Activated naive CD4-positive, alpha-beta T cell treated with anti-CD3 and anti-CD28 coated beads, Interleukin-2, amount 50 U/mL, for 16 hours (primary cell): ENCODE results near the gene SRSF7.
"Not testable (repeated sequence)": the region's sequence is repeated elsewhere in the genome, so short reads cannot be mapped to it uniquely, and the experiment has no call there.

Experiments used
- DNase-seq: peaks from one replicate; pipeline ENCODE4 v3.0.0-alpha.2; 2020

The SRSF7 gene

GRCh38 chr2:38751596-38752410 lies 642 bp upstream of the SRSF7 start:
- no peak for DNase-seq

DNA sequence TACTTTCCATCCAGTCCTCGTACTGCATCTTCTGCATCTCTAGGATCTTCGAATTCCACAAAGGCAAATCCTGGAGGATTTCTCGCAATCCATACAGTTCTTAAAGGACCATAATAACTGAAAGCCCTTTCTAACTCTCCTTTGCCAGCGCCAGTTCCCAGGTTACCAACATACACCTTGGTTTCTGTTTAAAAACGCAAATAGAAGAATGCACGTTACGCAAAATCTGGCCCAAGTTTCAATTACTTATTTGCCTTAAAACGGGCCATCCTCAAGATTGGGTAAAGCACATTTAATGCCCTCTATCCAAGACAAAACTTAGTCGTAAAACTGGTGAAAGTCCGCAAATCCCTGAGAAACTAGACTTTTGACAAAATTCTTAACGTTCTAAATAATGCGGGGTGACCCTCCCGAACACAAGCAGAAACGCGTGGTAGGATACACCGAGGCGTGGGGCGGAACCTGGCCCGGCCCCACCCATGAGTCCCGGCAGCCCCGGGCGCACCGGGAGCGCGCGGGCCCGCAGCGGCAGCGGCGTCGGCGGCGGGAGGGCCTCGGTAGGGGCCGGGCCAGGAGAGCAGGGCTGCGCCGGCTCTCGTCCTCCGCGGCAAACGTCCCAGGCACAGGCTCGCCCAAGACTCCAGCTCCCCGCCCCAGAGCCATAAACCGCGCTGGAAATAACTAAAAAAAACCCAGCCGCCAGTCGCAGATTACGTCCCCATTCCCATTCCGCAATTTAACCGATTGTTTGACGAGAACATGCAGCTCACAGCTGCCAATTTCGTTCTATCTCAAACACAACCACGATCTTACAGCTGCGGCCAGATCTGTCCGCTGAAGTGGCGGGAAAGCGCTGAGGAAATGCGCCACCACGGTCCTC lies 910 bp downstream of the SRSF7 start:
- peak; percentile 56 for DNase-seq

DNA sequence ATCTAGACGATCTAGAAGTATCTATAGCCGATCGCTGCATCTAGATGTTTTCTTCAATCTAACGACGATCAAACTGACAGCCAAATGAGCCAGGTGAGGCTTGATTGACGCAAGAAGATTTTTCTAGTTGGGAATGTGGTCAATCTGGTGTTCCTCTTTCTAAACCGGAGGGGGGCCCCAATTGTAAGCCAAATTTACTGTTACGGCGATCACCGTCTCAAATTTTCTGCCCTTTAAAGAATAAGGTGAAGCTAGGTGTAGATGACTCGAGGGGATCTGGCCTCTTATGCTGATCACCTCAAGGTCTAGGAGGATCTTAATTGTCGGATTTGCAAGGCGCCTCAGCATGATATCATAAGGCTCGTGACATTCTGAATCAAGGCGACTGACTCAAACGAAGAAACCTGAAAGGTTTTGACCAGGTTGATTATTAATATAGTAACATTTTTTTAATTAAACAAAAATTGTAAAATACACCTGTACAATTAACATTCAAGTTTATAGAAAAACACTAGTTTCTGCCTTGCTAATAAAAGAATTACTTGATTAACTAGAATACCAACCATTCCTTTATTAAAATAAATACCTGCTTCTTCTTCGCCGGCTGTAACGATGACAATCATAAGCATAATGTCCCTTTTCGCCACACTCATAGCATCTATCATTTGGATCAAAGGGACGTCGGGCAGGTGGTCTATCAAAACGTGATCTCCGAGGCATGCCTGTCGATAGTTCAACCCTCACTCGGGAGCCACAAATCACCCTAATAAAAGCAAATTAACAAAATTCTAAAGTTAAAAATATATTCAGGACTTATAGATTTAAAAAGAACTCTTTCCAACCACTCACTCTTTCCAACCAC lies 2.0 kb downstream of the SRSF7 start:
- no peak for DNase-seq

- DNase-seq, result no peak
Observed at GRCh38 chr2:38748391-38748790, 2.8 kb downstream of the SRSF7 start.

DNA sequence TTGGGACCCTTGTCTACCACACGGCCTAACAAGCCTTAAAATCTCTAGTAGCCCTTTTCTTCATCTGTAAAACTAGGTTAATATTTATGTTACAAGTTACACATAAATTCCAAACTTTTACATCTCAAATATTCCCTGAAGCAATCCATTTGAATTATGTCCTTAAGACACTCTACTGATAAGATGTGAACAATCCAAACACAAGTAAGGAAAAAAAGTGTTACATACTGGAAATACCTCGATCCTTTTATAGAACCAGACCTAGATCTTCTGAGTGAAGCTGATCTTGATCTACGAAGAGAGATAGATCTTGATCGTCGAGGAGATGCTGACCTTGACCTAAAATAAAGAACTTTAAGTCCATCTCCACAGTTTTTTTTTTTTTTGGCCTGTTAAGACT lies 3.3 kb downstream of the SRSF7 start:
- no peak for DNase-seq

DNA sequence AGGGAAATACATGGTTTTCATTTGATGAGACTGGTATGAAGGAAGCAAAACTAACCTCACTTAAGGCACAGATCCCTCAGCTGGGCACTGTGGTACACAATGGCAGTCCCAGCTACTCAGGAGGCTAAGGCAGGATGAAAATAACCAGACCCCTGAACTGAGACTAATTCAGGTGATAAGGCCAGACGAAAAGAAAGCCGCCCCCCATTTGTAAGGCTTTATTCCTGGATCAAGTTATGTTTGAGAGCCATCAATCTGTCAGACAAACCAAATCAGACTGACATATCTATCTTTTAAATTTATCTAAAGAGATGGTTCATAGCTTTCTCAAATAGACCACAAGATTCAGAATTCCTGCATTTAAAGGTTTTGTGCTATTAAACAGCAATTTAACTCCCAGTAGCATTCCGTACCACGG lies 4.1 kb downstream of the SRSF7 start:
- no peak for DNase-seq

GRCh38 chr2:38745267-38745666 lies 5.9 kb downstream of the SRSF7 start:
- DNase-seq, result no peak

DNA sequence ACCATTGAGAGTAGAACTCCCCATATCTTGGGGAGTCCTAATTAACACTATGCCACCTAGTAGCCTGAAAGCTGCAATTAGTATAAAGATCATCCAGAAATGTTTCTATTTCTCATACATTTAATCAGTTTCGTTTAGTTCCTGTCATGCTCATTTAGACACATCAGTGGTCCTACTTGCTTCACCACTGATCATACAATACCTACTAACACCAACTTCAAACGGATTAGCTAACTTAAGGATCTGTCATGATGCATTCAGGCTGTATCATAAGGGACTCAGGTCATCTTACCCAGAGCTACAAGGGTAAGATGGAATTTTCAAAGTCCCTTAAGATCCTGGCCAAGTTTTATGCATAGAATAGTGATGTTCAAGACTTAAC lies 6.8 kb downstream of the SRSF7 start:
- DNase-seq, result no peak

DNA sequence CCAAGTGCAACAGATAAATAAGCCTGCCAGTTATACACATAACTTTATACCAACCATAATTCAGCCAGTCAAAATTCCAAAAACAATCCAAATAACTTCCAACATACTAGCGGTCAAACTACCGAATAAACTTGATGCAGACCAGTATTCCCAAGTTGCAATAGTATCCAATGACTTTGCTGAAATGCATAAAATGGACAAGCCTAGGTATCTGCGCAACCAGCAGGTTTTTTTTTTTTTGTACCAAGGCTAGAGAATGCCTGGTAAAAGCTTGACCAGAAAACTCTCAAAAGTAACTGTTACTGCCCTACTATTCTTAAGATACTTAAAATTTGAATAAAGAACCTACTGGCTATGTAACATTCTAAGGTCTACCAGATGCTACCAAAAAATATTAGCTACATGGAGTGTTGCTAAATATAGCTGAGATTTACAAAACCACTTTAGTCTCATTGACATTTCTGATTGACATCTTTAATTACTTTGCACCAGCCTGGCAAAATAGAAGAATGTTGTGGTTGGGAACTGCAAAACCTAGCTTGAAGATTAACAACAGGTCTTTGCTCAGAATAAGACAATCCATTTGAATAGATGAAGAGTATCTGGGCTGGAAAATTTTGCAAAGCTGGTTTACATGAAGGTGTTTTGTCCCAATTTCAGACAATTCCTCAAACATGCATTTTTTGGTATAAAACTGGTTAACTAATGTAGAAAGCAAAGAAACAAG lies 7.3 kb downstream of the SRSF7 start:
- no peak for DNase-seq

DNA sequence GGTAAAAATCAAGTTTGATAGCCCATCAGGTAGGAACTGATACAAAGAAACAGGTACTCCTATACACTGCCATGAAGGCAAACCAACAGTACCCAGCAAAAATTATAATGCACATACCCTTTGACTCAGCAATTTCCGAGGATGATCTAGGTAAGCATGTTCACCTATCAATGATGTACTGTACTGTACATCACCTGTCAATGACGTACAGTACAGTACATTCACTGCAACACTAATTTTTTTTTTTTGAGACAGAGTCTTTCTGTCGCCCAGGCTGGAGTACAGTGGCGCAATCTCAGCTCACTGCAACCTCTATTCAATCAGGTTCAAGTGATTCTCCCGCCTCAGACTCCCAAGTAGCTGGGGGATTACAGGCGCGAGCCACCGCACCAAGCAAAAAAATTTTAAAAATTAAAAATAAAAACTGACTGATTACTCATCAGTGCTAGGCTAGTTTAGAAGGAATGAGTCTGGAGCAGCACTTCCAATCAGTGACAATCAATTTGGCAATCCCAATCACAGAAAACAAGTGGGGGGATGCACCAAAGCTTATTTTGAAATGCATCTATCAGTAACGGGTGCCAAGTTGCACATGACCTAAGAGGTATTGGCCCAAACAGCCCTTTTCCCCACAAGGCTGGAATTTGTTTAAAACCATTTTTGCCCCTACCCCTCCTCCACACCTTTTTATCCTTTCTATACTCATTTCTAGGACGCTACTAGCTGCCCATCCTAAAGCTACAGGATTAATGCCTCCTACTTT lies 8.2 kb downstream of the SRSF7 start:
- DNase-seq, result no peak

GRCh38 chr2:38740851-38741731 lies 10.1 kb downstream of the SRSF7 start:
- no peak for DNase-seq

DNA sequence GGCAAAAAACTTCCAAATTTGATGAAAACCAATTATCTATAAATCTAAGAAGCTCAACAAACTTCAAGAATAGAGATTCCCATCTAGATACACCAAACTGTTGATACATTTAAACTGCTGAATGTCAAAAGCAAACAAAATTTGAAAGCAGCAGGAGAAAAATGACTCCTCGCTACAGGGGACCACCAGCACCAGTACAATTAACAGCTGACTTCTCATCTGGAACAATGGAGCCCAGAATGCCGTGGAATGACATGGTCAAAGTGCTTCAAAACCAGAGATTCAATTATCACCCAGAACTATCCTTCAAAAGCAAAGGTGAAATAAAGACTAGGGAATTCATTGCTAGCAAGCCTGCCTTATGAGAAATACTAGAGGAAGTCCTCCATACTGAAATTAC lies 11.6 kb downstream of the SRSF7 start:
- no peak for DNase-seq

- no peak for DNase-seq
Observed at GRCh38 chr2:38737925-38738324, 13.2 kb downstream of the SRSF7 start.

- not testable (repeated sequence) for DNase-seq
Observed at GRCh38 chr2:38737000-38737698, 14.0 kb downstream of the SRSF7 start.

DNA sequence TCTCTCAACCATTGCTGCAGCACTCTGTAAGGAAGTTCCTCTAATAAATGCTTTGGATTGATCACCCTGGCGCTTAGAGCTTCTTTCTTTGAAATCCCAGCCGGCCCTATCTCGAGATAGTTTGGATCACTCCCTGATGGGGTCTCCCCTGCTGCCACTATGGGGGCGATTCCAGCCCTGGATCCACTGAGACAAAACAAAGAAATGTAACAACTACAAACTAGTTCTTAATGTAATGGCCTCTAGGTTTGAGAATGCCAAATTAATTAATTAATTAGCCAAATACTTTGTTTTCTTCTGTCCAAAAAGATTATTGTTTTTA lies 15.2 kb downstream of the SRSF7 start:
- no peak for DNase-seq

DNA sequence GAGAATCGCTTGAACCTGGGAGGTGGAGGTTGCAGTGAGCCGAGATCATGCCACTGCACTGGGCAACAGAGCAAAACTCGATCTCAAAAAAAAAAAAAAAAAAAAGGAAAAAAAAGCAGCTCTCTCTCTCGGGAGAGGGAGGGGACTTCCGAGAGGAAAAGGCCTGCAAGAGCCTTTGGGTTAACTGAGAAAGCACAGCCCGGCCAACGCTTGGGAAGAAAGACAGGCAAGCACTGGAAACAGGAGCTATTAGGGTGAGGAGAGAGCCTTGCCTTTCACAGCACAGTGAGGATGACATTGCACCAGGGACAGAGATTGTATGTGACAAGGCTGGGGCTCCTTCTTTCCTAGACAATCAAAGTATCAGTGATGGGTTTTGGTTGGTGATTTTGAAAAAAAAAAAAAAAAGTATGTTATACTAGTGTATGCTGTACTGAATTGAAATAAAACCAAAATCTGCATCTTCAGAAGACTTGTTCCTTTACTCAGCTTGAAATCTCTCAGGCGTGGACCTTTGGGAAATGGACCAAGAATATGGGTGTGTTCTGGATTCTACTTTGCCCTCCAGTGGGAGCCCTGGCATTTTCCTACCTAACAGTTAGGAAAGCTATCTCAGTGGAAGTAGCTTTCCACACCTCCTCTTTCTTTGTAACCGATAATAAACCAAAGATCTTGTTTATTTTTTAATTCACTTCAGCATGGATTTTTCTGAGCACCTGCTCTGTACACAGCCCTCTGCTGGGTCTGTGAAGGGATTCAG lies 16.7 kb downstream of the SRSF7 start:
- no peak for DNase-seq

GRCh38 chr2:38733300-38733971 lies 17.7 kb downstream of the SRSF7 start:
- no peak for DNase-seq

GRCh38 chr2:38731684-38732221 lies 19.4 kb downstream of the SRSF7 start:
- no peak for DNase-seq
